Vagina (tissue), 2 donors: ENCODE measurements around the gene OBSL1.

Source experiments
- POLR2AphosphoS5 ChIP-seq, 2 donors: sonication (generic); formaldehyde crosslinking; IDR thresholded peaks; one replicate each; pipeline ENCODE4 v1.9.0; 2017; ENCODE audit warnings: antibody characterized with exemption in 2 of 2, mild to moderate bottlenecking in 2 of 2, low read depth in 1 of 2; ENCODE audit not compliant: insufficient read depth in 1 of 2
- TF ChIP-seq, protein P1 (sequence below), 3 experiments: fragments of 450-650 bp in 2 of 3; fragments of 200-600 bp in 1 of 3; sonication (generic) in 1 of 3; IDR thresholded peaks; one replicate each; pipeline ENCODE4 v1.5.1; 2017 to 2019; ENCODE audit warnings: antibody characterized with exemption in 3 of 3, mild to moderate bottlenecking in 2 of 3, moderate library complexity in 2 of 3

DNA sequence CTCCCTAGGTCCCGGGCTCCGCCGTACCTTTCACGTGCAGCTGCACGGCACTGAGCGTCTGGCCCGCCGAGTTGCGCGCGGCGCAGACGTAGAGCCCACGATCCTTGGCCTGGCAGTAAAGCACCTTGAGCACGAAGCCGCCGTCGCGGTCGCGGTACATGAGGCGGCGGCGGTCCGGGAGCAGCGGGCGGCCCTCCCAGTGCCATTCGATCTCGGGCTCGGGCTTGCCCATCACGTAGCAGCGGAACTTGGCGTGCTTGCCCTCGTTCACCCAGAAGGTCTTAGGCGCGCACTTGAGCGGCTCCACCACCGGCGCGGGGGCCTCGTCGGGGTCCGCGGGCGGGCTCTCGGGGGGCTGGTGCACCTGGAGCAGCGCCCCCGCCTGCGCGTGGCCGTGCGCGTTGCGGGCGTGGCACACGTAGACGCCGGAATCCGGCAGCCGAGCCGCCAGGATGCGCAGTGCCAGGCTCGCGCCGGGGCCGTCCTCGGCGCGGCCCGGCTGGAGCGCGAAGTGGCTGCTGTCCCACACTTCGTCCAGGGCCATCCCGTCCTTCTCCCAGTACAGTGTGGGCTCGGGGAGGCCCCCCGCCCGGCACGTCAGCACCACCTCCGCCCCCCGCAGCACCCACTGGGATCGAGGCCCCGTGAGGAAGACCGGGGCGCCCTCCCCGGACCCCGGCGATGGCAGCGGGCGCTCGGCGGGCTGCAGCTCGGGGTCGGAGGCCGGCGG lies 980 bp downstream of the OBSL1 start:
- TF ChIP-seq, protein P1, sequence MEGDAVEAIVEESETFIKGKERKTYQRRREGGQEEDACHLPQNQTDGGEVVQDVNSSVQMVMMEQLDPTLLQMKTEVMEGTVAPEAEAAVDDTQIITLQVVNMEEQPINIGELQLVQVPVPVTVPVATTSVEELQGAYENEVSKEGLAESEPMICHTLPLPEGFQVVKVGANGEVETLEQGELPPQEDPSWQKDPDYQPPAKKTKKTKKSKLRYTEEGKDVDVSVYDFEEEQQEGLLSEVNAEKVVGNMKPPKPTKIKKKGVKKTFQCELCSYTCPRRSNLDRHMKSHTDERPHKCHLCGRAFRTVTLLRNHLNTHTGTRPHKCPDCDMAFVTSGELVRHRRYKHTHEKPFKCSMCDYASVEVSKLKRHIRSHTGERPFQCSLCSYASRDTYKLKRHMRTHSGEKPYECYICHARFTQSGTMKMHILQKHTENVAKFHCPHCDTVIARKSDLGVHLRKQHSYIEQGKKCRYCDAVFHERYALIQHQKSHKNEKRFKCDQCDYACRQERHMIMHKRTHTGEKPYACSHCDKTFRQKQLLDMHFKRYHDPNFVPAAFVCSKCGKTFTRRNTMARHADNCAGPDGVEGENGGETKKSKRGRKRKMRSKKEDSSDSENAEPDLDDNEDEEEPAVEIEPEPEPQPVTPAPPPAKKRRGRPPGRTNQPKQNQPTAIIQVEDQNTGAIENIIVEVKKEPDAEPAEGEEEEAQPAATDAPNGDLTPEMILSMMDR (IDR thresholded peaks at IDR 0.05) = no peak
- TF ChIP-seq POLR2AphosphoS5 (IDR thresholded peaks at IDR 0.05; ENCODE audit: insufficient read depth in 1 of 2, low read depth in 1 of 2) = peak in 1 of 2 donors; percentile 26
